Kidney capillary endothelial cell (primary cell): Measurements from ENCODE around the gene MGA.
"Not testable (repeated sequence)": the region's sequence is repeated elsewhere in the genome, so short reads cannot be mapped to it uniquely, and the experiment has no call there.

Experiments
- DNase-seq: peaks from one replicate; pipeline ENCODE4 v3.0.0-alpha.2; 2018; ENCODE audit warnings: low spot score

Gene MGA

GRCh38 chr15:41727143-41727542 is 66.9 kb downstream of the MGA start:
- no peak for DNase-seq

GRCh38 chr15:41728061-41728460 is 67.9 kb downstream of the MGA start:
- not testable (repeated sequence) for DNase-seq

- DNase-seq, result no peak
Measured at GRCh38 chr15:41730543-41730942, 70.3 kb downstream of the MGA start.

GRCh38 chr15:41732483-41732882 is 72.3 kb downstream of the MGA start:
- DNase-seq, result no peak

- no peak for DNase-seq
Measured at GRCh38 chr15:41734079-41734478, 73.9 kb downstream of the MGA start.

GRCh38 chr15:41735046-41735445 is 74.8 kb downstream of the MGA start:
- DNase-seq, result no peak

GRCh38 chr15:41735492-41735891 is 75.3 kb downstream of the MGA start:
- DNase-seq, result not testable (repeated sequence)

DNA sequence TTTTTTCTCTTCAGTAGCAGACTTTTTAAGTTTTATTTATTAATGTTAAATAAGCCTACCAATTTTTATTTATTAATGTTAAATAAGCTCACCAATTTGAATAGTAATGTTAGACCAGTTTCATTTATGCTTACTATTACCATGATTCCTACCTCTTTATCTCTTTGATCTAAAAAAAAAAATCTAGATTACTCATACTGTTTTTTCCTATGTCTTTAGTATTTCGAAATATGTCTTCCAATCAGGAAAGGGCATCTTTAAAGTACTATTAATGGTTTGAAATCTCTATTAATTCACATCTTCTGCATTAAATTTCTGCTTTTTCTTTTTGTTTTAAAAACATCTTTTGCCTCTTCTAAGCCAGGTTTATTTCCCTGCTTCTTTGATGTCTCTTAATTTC is 86.6 kb downstream of the MGA start:
- no peak for DNase-seq

- no peak for DNase-seq
Measured at GRCh38 chr15:41756198-41756597, 96.0 kb downstream of the MGA start.

GRCh38 chr15:41772720-41773331 is 112.6 kb downstream of the MGA start:
- DNase-seq, result peak; percentile 76

- peak; percentile 16 for DNase-seq
Measured at GRCh38 chr15:41773332-41773728, 113.1 kb downstream of the MGA start.

DNA sequence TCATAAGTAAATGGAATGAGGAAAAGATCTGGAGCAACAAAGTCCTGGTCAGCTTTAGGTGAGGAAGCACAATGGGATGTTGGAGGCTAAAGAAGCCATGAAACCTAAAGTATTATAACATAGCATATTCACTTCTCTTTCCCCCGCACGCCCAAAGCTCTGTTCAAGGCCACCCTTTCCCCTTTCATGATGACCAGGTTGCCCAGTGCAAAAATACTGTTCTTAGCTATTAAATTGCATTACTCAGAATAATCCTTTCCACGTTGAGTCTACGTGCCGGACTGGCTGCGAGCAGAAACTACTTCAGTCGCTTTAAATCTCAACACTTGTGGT is 113.5 kb downstream of the MGA start:
- no peak for DNase-seq

- peak; percentile 98 for DNase-seq
Measured at GRCh38 chr15:41774062-41774881, 114.1 kb downstream of the MGA start, which contains the start of gene MAPKBP1. TSS of gene MAPKBP1 (plus strand) at chr15:41774484. CDS start at chr15:41775276, 792 bp downstream.

DNA sequence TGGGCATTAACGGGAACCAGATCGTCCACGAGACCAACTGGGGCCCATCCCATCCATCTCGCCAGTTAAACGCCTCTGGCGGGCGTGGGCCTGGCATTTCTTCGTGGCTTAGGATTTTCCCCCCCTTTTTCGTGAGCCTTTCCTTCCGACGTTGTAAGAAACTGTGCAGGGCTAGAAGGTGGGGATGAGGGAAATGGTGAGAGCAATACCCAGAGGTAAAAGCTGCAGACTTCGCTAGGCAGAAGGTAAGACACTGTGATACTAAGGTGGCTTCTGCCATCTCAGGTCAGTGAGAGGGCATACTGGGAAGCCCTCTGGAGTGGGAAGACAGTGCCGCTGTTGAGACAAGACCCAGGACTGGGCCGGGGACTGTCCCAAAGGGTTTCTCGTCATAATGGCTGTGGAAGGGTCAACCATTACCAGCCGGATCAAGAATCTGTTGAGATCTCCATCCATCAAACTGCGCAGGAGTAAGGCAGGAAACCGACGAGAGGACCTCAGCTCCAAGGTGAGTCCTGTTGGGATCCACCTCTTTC is 114.7 kb downstream of the MGA start:
- no peak for DNase-seq

GRCh38 chr15:41775651-41776050 is 115.4 kb downstream of the MGA start:
- DNase-seq, result no peak

DNA sequence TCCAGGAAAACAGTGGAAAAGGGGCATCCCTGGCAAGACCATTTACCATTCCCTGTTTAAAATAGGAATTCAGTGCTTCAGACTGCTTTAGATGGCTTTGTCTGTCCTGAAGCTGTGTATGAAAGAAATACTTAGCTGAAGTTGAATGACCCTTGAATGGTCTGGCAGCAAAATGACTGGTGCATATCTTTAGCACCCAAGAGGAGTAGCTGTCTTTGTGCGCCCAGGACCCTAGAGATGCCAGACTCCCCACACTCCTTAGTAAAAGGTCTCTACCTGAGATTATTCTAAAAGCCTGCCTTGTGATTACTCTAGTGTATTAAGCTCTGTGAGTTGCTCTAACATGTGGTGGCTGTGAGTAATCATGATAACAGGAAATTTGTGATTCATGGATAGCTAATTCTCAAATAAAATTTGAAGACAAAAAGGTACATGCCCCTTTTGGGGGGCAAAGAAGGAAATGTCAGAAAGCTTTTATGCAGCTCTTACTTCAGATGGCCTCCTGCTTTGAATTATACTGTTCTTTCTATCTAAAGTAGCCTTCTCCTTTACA is 117.3 kb downstream of the MGA start:
- peak; percentile 70 for DNase-seq

DNA sequence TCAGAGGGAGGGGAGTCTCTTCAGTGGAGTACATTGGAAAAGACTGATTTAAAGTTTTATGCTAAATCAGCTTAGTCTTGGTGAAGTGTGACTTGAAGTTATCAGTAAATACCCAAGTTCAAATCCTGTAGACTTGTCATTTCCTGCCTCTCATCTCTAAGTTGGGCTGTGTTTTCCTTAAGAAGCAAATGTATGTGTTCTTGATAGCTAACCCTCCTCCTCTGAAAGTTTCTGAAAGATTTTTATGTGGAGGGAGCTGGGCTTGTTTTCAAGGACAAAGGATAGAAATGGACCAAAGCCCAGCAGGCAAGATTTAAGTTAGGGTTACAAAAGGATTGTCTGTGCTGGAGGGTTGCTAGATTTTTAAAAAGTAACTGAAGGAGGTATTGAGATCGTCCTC is 118.3 kb downstream of the MGA start:
- DNase-seq, result peak; percentile 41

- no peak for DNase-seq
Measured at GRCh38 chr15:41779662-41780157, 119.5 kb downstream of the MGA start.

DNA sequence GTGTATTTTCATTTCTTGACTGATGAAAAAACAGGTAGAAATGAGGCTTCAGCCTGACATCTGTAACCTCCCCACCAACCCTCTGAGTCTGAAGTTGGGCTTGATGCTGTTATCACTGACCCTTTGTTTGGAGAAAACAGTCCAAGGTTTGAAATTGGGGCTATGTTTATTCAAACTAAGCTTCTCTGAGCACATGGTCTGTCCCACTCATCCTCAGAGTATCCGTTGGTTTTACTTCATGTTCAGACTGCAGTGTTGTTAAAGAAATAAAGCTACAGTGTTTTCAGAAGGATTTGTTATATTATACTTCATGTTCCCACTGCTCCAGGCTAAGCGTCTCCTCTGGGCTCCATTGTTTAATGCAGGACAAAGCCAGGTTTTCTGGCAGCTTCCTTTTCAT is 120.1 kb downstream of the MGA start:
- no peak for DNase-seq

- no peak for DNase-seq
Measured at GRCh38 chr15:41780727-41781126, 120.5 kb downstream of the MGA start.

- no peak for DNase-seq
Measured at GRCh38 chr15:41782371-41783282, 122.4 kb downstream of the MGA start.

DNA sequence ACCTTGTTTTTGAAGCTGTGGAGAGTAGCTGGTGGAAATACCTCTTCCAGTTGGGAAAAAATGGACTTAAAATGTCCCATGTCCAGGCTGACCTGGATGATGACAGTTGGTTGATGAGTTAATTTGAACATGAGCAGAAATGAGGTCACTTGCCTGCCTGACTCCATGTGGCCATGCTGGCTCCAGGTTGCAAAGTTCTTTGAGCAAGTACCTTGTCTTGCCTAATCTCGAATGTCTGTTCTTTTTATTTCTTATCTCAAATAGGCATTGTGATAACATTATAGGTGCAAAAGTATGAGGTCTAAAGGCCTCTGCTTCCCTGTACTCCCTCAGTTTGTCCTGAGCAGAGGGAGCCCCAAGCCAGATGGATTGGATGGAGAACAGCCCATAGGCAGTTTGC is 123.1 kb downstream of the MGA start:
- no peak for DNase-seq
